OCI-LY1 (cell line): ENCODE measurements around the gene BMPR2.
"Not testable (repeated sequence)": the region's sequence is repeated elsewhere in the genome, so short reads cannot be mapped to it uniquely, and the experiment has no call there.

Experiments
- H2AFZ ChIP-seq: fragments of 200-600 bp; sonication (generic), shearing (Covaris generic); 2 replicates; pipeline ENCODE4 v1.6.0; 2014; ENCODE audit warnings: antibody characterized with exemption, mild to moderate bottlenecking, low read length
- H3F3A ChIP-seq: fragments of 200-600 bp; sonication (generic), shearing (Covaris generic); 2 replicates; pipeline ENCODE4 v1.6.0; 2014; ENCODE audit warnings: mild to moderate bottlenecking, antibody characterized with exemption, low read length, moderate library complexity; ENCODE audit not compliant: insufficient read depth
- H3K27ac ChIP-seq: fragments of 200-600 bp; sonication (generic); 2 replicates; pipeline ENCODE4 v1.5.1; 2014; ENCODE audit warnings: low read length, mixed run types, mild to moderate bottlenecking, low read depth; ENCODE audit not compliant: poor library complexity, severe bottlenecking
- H3K27me3 ChIP-seq: fragments of 200-600 bp; sonication (generic); 2 replicates; pipeline ENCODE4 v1.6.0; 2014; ENCODE audit warnings: antibody characterized with exemption, mild to moderate bottlenecking, low read length, moderate library complexity; ENCODE audit not compliant: insufficient read depth
- H3K36me3 ChIP-seq: fragments of 200-600 bp; sonication (generic); 2 replicates; pipeline ENCODE4 v1.6.1; 2014; ENCODE audit warnings: mild to moderate bottlenecking, antibody characterized with exemption, low read length, moderate library complexity, mixed read lengths; ENCODE audit not compliant: insufficient read depth
- H3K4me1 ChIP-seq: fragments of 200-600 bp; sonication (generic); 2 replicates; pipeline ENCODE4 v1.5.1; 2014; ENCODE audit warnings: mild to moderate bottlenecking, low read length, moderate library complexity; ENCODE audit not compliant: insufficient read depth, severe bottlenecking
- H3K4me2 ChIP-seq: fragments of 200-600 bp; sonication (generic), shearing (Covaris generic); 2 replicates; pipeline ENCODE4 v1.6.1; 2014; ENCODE audit warnings: low read length
- H3K4me3 ChIP-seq: fragments of 200-600 bp; sonication (generic); 2 replicates; pipeline ENCODE4 v1.5.1; 2014; ENCODE audit warnings: low read length, low read depth, mild to moderate bottlenecking, mixed read lengths; ENCODE audit not compliant: poor library complexity, severe bottlenecking
- H3K79me2 ChIP-seq: fragments of 200-600 bp; shearing (Covaris generic); 2 replicates; pipeline ENCODE4 v1.6.1; 2016; ENCODE audit warnings: mixed run types, low read length, mixed read lengths; ENCODE audit not compliant: insufficient read depth
- H3K9ac ChIP-seq: fragments of 200-600 bp; sonication (generic), shearing (Covaris generic); 2 replicates; pipeline ENCODE4 v1.6.1; 2014; ENCODE audit warnings: mild to moderate bottlenecking, low read length, mixed read lengths
- H3K9me2 ChIP-seq: fragments of 200-600 bp; sonication (generic), shearing (Covaris generic); 2 replicates; pipeline ENCODE4 v1.6.1; 2014; ENCODE audit warnings: low read depth, mild to moderate bottlenecking, low read length, mixed read lengths
- H3K9me3 ChIP-seq: fragments of 200-600 bp; shearing (Covaris generic); 2 replicates; pipeline ENCODE4 v1.6.1; 2014; ENCODE audit warnings: low read length, mixed read lengths
- H4K20me1 ChIP-seq: fragments of 200-600 bp; sonication (generic), shearing (Covaris generic); 2 replicates; pipeline ENCODE4 v1.6.0; 2016; ENCODE audit warnings: mild to moderate bottlenecking, low read length; ENCODE audit not compliant: insufficient read depth
- EZH2 ChIP-seq: fragments of 200-600 bp; sonication (generic), shearing (Covaris generic); IDR thresholded peaks from 2 replicates; pipeline ENCODE4 v1.8.0; 2017; ENCODE audit warnings: borderline replicate concordance, mixed run types, mild to moderate bottlenecking, antibody characterized with exemption, low read length, moderate library complexity, mixed read lengths
- TF ChIP-seq, protein P1 (sequence below): fragments of 200-600 bp; sonication (generic), shearing (Covaris generic); IDR thresholded peaks from 2 replicates; pipeline ENCODE4 v1.5.1; 2017; ENCODE audit warnings: mild to moderate bottlenecking, antibody characterized with exemption, low read length, moderate library complexity, mixed read lengths

Gene BMPR2

DNA sequence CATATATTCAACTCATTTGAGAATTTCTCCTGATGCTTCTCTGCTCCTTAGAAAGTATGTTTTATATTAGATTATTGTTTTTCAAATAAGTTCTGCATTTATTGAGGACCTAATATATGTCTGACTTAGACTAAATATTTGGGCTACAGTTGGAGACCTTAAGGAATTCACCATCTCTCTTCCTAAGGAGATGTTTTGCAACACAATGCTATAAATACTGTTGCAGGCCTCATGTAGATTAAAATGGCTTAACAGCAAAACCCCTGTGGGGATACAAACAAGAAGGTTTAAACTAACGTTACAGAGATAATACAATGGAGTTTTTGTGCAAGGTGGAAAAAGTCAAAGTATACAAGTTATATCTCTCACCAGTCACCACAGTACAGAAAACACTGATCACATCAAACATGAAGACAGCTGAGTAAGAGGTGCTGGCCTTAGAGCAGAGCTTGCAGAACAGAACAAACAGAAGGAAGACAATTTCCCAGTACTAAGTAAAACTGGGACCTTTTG lies 20.1 kb upstream of the BMPR2 start:
- Histone ChIP-seq H3K27me3 (no peaks in the 10 kb centered on the region), H3F3A (no peaks in the 10 kb centered on the region), H3K79me2 (no peaks in the 10 kb centered on the region), H3K9ac (no peak overlapping the region), H2AFZ (no peak overlapping the region), H3K9me2 (no peaks in the 10 kb centered on the region), H3K4me1 (no peaks in the 10 kb centered on the region), H4K20me1 (no peaks in the 10 kb centered on the region), H3K36me3 (no peaks in the 10 kb centered on the region), H3K4me3 (no peak overlapping the region), H3K9me3 (no peaks in the 10 kb centered on the region), H3K27ac (no peak overlapping the region), H3K4me2 (no peak overlapping the region)
- no peak for TF ChIP-seq EZH2
- TF ChIP-seq, protein P1, sequence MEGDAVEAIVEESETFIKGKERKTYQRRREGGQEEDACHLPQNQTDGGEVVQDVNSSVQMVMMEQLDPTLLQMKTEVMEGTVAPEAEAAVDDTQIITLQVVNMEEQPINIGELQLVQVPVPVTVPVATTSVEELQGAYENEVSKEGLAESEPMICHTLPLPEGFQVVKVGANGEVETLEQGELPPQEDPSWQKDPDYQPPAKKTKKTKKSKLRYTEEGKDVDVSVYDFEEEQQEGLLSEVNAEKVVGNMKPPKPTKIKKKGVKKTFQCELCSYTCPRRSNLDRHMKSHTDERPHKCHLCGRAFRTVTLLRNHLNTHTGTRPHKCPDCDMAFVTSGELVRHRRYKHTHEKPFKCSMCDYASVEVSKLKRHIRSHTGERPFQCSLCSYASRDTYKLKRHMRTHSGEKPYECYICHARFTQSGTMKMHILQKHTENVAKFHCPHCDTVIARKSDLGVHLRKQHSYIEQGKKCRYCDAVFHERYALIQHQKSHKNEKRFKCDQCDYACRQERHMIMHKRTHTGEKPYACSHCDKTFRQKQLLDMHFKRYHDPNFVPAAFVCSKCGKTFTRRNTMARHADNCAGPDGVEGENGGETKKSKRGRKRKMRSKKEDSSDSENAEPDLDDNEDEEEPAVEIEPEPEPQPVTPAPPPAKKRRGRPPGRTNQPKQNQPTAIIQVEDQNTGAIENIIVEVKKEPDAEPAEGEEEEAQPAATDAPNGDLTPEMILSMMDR, result no peak

GRCh38 chr2:202358924-202359323 lies 17.2 kb upstream of the BMPR2 start:
- not testable (repeated sequence) for H4K20me1 ChIP-seq, H3K4me3 ChIP-seq, H3K9me3 ChIP-seq, H3F3A ChIP-seq, H2AFZ ChIP-seq, H3K27me3 ChIP-seq, H3K36me3 ChIP-seq, H3K4me2 ChIP-seq, H3K4me1 ChIP-seq, H3K9ac ChIP-seq, H3K9me2 ChIP-seq, H3K79me2 ChIP-seq, H3K27ac ChIP-seq

GRCh38 chr2:202360646-202361045 lies 15.5 kb upstream of the BMPR2 start:
- no peak overlapping the region for H3K4me2 ChIP-seq
- TF ChIP-seq EZH2, result no peak
- TF ChIP-seq, protein P1, result no peak
- H4K20me1 ChIP-seq, result no peaks in the 10 kb centered on the region
- no peak overlapping the region for H2AFZ ChIP-seq
- H3F3A ChIP-seq, result no peaks in the 10 kb centered on the region
- H3K4me1 ChIP-seq, result no peaks in the 10 kb centered on the region
- H3K4me3 ChIP-seq, result no peak overlapping the region
- no peaks in the 10 kb centered on the region for H3K36me3 ChIP-seq
- H3K27me3 ChIP-seq, result no peaks in the 10 kb centered on the region
- H3K9me3 ChIP-seq, result no peaks in the 10 kb centered on the region
- no peaks in the 10 kb centered on the region for H3K9me2 ChIP-seq
- H3K27ac ChIP-seq, result no peak overlapping the region
- no peak overlapping the region for H3K9ac ChIP-seq
- H3K79me2 ChIP-seq, result no peaks in the 10 kb centered on the region

DNA sequence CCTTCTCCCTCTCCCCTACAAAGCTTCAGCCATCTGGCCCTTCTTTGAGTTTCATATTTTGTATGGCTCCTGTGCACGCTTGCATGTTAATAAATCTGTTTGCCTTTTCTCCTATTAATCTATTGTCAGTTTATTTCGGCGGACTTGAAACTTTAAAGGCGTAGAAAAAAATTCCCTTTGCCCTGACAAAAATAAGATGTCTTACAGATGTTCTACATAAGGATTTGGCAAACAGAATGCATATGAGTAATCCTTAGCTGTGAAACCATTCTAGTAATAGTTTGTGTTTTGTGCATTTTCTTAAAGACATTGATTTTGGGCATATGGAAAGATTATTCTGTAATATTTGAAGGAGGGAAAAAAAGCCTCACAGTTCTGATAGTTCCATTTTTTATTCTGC lies 15.0 kb upstream of the BMPR2 start:
- Histone ChIP-seq H3K4me3 (no peak overlapping the region), H3K9me2 (no peaks in the 10 kb centered on the region), H3K4me1 (no peaks in the 10 kb centered on the region), H3K27ac (no peak overlapping the region), H3F3A (no peaks in the 10 kb centered on the region), H2AFZ (no peak overlapping the region), H3K79me2 (no peaks in the 10 kb centered on the region), H3K9ac (no peak overlapping the region), H3K4me2 (no peak overlapping the region), H3K27me3 (no peaks in the 10 kb centered on the region), H4K20me1 (no peaks in the 10 kb centered on the region), H3K36me3 (no peaks in the 10 kb centered on the region), H3K9me3 (no peaks in the 10 kb centered on the region)
- TF ChIP-seq, protein P1, result no peak
- no peak for TF ChIP-seq EZH2
